ENCODE results near the gene C10orf53.

Gene C10orf53, protein sequence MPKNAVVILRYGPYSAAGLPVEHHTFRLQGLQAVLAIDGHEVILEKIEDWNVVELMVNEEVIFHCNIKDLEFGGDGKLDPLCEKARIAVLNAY

DNA sequence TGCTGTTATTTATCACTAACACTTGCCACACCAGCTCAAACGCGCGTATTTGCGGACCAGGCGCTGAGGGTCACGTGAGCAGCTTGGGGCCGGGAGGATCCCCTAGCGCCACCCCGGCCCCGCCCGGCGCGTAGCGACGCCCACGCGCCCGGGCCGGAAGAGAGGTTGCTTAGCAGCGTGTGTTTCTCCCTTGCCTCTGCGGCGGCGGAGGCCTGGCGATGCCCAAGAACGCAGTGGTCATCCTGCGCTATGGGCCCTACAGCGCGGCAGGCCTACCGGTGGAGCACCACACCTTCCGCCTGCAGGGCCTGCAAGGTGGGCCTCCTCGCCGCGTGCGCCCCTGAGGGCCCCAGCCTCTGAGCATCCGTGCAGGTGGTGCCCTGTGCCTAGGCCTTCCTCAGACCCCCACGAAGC, at the start of gene C10orf53:
Gene C10orf53 (plus strand): TSS at position 172 of the 414 bp plus-strand sequence. CDS start 47 bp downstream, at position 219.
- no peak for DNase-seq (ENCODE audit: low read depth in 3 of 3, low spot score in 1 of 3)

GRCh38 chr10:49631975-49632374, 47.5 kb upstream of the C10orf53 start:
- no peak for DNase-seq (ENCODE audit: low read depth in 3 of 3, low spot score in 1 of 3)

DNA sequence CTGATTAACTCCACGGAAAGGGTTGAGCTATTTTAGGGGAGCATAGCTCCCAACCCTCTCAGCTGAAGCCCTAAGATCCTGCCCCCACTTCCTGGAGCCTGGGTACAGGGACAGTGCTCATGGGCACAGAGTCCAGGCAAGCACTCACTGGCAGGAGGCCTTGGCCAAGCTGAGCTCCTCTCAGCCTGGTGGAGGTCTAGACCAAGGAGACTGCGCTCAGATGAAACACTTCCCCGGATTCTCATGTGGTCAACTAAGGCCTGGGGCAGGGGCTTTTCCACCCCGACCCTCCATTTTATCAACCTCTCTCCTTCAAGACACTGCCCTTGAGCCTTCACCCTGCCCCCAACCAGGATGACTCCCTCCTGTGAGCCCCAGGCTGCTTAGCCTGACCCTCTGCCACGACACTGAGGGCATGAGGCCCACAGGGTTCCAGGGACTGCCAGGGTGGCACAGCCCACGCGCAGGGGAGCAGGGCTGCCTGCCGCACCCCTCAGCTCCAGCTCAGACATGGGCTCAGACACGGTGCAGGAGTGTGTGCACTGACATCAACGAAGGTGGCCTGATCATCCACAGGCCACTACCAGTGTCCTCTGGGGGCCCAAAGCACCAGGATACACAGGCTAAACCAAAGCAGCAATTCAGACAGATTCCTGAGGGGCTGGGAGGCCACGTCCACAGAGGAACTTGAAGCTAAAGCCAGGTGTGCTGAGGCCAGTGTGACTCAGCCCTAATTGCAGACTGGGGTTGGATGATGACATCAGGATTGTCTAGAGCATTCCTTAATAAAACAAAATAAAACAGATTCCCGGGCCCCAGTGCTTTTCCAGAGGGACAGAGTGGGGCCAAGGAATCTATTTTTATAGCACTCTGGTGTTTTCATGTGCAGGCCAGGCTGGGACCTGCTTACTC, 46.8 kb upstream of the C10orf53 start:
- DNase-seq (ENCODE audit: low read depth in 3 of 3, low spot score in 1 of 3), result no peak

DNA sequence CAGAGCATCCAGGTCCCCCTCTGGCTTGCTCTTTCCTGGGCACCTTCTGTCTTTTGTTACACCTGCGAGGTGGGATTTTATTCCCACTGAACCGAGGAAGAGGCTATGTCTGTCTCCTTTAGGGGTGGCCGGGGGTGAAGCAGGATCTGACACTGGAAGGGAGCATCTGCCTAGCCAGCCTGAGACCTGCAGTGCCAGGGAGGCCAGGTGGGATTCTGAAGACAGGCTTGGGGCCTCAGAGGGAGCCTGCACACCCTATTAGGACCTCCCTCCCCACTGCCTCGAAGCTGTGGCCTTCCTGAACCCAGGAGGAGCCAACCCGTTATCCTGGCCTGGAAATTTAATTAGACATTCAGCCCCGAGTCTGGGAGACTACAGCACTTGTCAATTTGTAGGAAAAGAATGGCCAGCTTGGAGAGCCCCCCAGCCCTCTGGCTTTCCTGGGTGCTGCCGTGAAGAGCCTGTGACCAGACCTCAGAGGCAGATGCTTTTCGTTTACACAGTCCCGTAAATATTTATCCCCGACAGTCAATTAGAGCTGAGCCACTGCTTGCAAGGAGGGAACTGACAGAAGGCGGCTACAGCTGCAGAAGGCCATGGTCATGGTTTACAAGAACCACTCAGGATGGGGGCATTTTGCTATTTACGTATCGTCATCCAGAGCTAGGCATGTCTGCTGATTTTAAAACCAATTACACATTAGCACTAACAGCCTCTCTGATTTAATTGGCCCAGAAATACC, 46.0 kb upstream of the C10orf53 start:
- no peak for DNase-seq (ENCODE audit: low read depth in 3 of 3, low spot score in 1 of 3)

GRCh38 chr10:49634069-49634660, 45.3 kb upstream of the C10orf53 start:
- DNase-seq (ENCODE audit: low read depth in 3 of 3, low spot score in 1 of 3), result no peak

GRCh38 chr10:49642311-49642710, 37.1 kb upstream of the C10orf53 start:
- DNase-seq (ENCODE audit: low read depth in 3 of 3, low spot score in 1 of 3), result no peak

GRCh38 chr10:49643241-49644034, 36.0 kb upstream of the C10orf53 start:
- no peak for DNase-seq (ENCODE audit: low read depth in 3 of 3, low spot score in 1 of 3)

DNA sequence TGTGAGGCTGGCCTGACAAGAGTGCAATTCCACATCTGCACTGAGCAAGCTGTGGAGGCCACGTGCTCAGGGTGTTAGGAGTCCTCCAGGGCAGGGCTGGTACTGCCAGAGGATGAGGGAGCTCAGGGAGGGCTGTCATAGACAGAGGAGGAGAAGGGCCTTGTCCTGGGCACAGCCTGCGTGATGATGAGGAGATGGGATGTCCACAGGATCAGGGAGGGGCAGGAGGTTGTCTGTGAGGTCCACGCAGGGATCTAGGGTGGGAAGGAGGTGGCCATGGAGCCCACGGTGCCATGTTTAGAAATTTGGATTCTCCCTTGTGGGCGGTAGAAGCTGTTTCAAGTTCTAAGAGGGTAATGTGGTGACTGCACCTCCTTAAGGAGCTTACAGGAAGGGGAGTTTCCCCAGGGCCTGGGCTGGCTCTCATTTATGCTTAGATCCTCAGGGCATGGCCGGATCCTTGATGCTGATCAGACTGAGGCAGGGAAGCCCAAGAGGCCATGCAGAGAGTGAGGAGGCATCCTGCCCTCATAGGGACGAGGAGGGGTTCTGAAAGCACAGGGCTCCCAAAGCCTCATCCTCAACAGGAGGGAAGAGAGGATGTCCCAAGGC, 35.3 kb upstream of the C10orf53 start:
- DNase-seq (ENCODE audit: low read depth in 3 of 3, low spot score in 1 of 3), result no peak

DNA sequence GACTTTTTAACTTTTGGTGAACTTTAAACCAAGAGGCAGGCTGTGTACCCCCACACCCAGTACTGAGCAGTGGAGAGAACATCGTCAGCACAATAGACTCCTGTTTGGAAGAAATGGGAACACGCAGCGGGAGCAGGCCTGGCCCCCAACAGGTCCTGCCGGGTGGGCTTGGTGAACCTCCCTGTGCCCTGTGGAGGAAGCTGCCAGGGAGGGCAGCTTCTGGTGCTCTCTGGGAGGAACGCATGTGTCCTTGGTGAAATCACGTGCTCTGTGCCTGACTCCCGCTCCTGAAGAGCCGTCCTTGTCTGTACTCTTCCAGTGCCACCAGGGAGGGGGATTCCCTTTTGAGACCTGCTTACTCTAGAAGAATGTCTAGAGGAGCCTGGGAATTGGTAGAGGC, 34.0 kb upstream of the C10orf53 start:
- DNase-seq (ENCODE audit: low read depth in 3 of 3, low spot score in 1 of 3), result no peak

DNA sequence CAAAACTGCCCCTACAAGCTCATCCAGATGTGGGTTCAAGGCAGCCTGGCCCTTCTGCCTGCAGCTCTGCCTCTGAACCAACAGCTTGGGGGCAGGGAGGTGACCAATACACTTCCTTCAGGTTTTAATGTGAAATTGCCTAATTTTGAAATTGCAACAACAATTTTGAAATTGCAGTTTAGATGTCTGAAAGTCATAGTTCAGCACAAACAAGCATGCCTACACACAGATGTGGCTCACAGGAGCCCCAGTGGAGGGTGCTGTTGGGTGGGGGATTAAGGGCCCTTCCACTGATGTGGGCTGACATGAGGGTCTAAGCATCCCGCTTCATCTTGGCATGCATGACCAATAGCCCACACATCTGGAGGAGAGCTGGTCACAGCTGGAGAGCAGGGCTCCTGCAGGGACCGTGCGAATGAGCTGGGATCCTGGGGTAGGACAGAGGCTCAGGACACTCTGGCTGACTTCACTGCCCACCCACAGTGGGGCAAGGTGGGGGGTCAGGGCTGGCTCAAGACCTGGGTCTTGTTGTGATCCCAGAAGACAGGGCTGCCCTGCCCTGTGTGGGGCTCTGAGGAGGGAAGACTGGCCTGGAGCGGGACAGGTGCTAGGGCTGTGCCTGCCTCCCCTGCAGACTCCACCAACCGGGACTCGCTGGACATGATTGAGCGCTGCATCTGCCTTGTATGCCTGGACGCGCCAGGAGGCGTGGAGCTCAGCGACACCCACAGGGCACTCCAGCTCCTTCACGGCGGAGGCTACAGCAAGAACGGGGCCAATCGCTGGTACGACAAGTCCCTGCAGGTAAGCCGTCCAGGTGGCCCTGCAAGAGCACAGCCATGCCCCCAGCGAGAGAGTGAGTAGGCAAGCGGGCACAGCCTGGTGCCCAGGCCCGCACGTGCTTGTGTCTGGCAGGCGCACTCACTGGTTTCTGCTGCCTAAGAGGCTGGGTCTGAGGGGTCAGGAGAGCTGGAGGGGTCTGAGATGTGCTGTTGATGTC, 33.3 kb upstream of the C10orf53 start:
- DNase-seq (ENCODE audit: low read depth in 3 of 3, low spot score in 1 of 3), result no peak

DNA sequence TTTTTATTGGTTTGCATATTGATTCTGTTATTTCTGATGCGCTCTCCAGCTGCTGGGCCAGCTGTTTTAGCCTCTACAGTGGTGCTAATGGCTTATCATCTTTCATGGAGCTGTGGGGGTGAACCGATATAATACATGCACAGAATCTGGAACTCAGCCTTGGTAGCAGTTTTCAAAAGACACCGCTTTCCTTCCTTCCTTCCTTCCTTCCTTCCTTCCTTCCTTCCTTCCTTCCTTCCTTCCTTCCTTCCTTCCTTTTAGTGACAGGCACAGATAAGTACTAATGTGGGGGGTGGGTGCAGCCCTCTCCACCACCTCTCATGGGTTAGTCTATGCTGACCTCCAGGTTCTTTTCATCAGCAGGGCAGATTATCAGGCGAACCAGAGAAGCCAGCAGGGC, 31.9 kb upstream of the C10orf53 start:
- DNase-seq (ENCODE audit: low read depth in 3 of 3, low spot score in 1 of 3), result no peak

GRCh38 chr10:49647985-49648795, 31.3 kb upstream of the C10orf53 start:
- DNase-seq (ENCODE audit: low read depth in 3 of 3, low spot score in 1 of 3), result no peak

DNA sequence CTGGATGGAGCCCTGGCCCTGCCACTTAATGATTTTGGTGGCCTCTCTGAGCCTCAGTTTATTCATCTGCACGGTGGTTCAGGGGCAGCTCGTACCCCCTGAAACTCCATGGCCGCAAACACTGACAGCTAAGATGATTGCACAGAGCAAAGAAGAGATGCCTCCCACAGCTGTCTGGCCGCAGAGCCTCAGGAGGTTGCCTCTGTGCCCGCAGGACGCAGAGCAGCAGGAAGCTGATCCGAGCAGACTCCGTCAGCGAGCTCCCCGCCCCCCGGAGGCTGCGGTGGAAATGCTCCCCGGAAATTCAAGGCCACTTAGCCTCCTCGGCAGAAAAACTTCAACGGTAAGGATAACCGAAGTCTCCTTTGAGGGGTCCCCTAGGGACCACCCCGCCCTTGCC, 30.2 kb upstream of the C10orf53 start:
- no peak for DNase-seq (ENCODE audit: low read depth in 3 of 3, low spot score in 1 of 3)

- DNase-seq (ENCODE audit: low read depth in 3 of 3, low spot score in 1 of 3), result no peak
These were observed 29.3 kb upstream of the C10orf53 start for GRCh38 chr10:49649936-49650723.

GRCh38 chr10:49650724-49651034, 28.8 kb upstream of the C10orf53 start:
- DNase-seq (ENCODE audit: low read depth in 3 of 3, low spot score in 1 of 3), result no peak

DNA sequence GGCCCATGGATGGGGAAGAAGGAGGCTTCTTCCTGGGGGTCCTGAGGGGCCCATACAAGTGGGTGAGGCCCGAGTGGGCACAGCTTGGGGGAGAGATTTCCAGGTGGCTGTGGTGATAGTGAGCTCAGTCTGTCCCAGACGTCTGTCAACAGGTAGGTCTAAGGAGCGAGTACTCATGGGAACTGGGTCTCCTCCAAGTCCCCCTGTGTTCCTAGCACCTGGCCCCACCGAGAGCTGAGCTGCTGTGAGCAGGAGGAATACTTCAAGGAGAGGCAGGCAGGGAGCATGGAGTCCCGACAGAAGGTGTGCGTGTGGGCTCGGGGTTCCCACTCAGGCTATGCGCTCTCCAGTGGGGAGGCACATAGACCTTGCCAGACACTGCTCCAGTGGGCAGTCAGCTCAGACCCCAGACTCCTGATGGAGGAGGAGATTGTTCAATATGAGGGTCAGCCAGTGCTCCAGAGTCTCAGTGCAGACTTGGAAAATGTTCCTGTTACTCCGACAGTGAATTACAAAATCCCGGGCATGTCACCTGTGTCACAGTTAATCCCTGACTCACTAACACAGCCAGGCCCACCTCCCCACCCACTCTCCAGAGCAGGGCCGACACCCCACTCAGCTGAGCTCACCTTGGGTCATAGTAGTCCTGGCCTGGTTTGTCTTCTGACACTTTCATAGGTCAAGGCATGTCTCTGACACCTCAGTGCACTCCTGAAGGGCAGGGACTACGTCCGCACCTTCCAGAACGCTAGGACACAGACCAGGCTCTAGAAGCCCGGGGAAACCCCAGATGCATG, 28.2 kb upstream of the C10orf53 start:
- no peak for DNase-seq (ENCODE audit: low read depth in 3 of 3, low spot score in 1 of 3)

- DNase-seq (ENCODE audit: low read depth in 3 of 3, low spot score in 1 of 3), result no peak
These were observed 27.5 kb upstream of the C10orf53 start for GRCh38 chr10:49651917-49652316.

Measured in stimulated activated CD4-positive, alpha-beta T cell treated with anti-CD3 and anti-CD28 coated beads, TNF-alpha, amount 100 ng/mL, for 1 hour (primary cell).